Suprapubic skin (tissue), 3 donors: Measurements from ENCODE around the gene C14orf93.

Experiments used
- EP300 ChIP-seq: sonication (generic); formaldehyde crosslinking; IDR thresholded peaks from one replicate; pipeline ENCODE4 v1.6.1; 2017; ENCODE audit warnings: antibody characterized with exemption
- TF ChIP-seq, protein P1 (sequence below), 2 donors: fragments of 200-600 bp in 1 of 2; fragments of 450-650 bp in 1 of 2; sonication (generic) in 1 of 2; IDR thresholded peaks; one replicate each; pipeline ENCODE4 v1.5.1; 2016 to 2019; ENCODE audit warnings: antibody characterized with exemption in 2 of 2, mild to moderate bottlenecking in 1 of 2, moderate library complexity in 1 of 2

DNA sequence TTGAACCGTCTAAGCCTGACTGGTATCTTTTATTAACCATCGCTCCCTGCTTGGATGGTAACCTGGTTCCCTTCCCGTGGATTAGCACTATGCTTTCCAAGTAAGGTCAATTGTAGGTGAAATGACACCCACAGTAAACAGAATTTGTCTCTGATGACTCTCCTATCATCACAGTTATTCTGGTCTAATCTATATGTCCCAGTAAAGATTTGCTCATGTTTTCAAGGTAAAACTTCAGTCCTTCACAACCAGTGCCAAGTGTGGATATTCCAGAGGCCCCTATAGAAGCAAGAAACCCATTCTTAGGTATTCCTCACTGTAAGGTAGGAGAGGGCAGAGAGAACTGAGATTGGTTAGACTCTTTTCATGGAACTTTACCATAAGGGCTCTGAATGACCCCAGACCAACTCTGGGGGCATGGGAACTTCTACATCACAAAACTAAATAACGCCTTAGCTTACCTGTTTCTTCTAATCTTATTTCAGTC, 43.1 kb downstream of the C14orf93 start:
- TF ChIP-seq EP300: no peak
- TF ChIP-seq, protein P1, sequence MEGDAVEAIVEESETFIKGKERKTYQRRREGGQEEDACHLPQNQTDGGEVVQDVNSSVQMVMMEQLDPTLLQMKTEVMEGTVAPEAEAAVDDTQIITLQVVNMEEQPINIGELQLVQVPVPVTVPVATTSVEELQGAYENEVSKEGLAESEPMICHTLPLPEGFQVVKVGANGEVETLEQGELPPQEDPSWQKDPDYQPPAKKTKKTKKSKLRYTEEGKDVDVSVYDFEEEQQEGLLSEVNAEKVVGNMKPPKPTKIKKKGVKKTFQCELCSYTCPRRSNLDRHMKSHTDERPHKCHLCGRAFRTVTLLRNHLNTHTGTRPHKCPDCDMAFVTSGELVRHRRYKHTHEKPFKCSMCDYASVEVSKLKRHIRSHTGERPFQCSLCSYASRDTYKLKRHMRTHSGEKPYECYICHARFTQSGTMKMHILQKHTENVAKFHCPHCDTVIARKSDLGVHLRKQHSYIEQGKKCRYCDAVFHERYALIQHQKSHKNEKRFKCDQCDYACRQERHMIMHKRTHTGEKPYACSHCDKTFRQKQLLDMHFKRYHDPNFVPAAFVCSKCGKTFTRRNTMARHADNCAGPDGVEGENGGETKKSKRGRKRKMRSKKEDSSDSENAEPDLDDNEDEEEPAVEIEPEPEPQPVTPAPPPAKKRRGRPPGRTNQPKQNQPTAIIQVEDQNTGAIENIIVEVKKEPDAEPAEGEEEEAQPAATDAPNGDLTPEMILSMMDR (IDR thresholded peaks at IDR 0.05): no peak
